ENCODE data around the gene C13orf46.
"Not testable (repeated sequence)": the region's sequence is repeated elsewhere in the genome, so short reads cannot be mapped to it uniquely, and the experiment has no call there.

The C13orf46 gene

DNA sequence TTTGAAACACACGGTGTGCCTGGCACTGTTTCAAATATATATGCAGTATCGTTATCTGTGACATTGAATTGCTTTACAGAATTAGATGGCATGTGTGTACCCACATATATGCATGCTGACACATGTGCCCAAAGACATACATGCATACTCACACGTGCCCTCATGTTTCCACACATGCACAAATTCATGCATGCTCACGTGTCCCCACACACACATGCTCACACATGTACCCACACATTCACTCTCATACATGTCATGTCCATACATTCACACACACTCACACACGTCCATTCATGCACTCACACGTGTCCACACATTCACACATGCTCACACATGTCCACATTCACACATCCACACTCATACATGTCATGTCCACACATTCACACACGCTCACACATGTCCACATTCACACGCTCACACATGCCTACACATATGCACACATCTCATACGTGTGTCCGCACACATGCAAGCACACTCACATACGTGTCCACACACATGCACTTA lies 17.9 kb upstream of the C13orf46 start:
- no peak for DNase-seq

DNA sequence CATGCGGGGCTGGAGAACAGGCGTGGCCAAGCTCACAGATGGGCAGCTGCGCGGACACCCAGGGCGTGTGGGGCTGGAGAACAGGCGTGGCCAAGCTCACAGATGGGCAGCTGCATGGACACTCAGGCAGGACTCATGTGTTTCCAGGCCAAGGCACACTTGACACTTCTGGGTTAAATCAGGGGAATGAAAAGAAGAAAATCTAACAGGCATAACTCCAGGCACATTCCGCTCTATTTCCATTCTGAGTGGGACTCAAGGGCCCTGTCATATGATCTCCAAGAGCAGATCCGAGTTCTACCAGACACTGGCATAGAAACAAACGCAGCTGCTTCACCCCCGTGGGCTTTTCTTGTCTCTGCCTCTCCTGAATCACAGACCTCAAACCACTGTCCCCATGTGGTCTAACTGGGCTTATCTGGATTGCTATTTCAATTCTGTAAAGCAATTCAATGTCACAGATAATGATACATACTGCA lies 17.4 kb upstream of the C13orf46 start:
- no peak for DNase-seq

DNA sequence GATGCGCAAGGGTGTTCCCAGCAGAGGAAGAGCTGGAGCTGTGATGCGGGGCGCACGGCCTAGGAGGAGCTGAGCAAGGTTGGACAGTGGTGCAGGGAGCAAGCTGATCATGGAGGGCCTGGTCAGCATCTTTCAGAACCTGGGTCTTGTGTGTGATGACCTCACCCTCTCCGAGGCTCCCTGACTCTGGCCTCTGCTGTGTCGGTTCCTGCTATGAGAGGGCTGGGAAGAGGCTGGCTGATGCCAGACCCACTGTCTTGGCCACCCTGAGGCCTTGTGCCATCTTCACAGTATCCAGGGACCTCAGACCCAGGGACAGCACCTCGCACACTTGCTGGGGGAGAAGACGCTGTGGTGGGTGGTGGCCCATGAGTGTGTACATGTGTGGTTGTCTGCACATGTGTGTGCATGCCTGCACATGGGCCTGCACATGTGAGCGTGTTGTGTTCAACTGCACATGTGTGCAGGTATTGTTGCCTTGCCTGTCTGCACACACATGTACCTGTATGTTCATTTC lies 16.5 kb upstream of the C13orf46 start:
- DNase-seq, result no peak

DNA sequence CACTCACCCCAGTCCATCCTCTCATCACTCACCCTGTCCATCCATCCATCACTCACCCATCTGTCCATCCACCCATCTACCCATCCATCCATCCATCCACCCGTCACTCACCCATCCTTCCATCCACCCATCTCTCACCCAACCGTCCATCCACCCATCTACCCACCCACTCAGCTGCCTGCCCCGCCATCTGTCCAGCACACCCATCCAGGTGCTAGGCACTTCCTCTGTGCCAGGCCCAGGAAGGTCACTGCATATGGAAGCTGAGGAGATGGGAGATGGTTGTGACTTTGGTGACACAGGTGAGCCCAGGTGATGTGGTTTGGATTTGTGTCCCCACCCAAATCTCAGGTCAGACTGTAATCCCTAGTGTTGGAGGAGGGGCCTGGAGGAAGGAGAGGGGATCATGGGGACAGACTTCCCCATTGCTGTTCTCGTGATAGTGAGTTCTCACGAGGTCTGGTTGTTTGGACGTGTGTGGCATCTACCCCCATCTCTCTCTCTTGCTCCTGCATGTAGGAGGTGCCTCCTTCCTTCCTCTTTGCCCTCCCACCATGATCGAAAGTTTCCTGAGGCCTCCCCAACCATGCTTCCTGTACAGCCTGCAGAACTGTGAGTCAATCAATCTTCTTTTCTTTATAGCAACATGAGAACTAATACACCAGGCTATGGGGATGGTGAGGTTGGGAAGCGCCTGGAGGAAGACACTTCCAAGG lies 15.9 kb upstream of the C13orf46 start:
- no peak for DNase-seq

DNA sequence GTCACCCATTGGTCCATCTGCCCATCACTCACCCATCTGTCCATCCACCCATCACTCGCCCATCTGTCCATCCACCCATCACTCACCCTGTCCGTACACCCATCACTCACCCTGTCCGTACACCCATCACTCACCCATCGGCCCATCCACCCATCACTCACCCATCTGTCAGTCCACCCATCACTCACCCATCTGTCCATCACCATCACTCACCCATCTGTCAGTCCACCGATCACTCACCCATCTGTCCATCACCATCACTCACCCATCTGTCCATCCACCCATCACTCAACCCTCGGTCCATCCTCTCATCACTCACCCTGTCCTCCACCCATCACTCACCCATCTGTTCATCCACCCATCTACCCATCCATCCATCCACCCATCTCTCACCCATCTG lies 15.0 kb upstream of the C13orf46 start:
- not testable (repeated sequence) for DNase-seq

DNA sequence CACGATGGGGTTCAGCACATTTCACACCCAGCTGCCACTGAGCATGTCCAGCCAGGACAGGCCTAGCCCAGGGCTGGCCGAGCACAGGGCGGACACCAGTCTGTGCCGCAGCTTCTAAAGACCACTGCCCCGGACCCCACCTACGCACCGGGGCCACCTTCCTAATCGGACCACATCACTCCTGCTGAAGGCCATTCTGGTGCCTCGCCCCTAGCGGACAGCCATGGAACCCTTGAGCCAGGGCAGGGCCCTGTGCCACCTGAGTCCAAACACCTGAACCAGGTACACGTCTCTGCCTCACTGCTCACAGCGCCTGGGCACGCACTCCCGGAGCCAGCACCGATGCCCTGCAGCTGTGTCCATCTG lies 8.4 kb upstream of the C13orf46 start:
- DNase-seq, result no peak

DNA sequence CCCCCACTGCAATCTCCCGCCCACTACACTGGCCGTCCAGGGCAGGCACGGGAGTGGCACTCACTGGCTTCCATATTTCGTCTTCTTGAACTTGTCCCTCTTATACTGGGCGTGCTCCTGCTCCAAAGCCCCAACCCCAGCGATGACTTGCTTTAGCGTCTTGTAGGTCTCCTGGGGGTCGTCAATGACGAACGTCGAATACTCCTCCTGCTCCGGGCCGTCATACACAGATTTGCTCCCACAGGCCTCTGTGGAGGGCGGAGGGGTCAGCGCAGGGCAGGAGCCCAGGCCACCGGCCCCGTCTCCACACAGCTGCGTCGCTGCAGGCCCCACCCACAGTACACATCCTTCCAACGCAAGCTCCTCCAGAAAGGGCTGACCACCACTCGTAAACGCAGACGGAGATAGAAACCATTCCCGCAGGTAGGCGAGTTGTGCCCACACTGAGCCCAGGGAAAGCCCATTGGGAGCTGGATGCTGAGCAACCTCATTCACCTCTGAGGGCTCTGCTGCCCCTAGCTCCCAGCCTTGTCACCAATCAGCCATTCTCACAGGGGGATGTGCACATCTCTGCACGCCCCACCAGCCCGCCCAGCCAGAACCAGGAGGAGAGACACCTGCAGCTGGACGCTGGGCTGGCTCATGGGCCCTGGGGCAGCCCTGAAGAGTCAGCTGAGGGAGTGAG lies 7.9 kb upstream of the C13orf46 start:
- DNase-seq, result no peak

DNA sequence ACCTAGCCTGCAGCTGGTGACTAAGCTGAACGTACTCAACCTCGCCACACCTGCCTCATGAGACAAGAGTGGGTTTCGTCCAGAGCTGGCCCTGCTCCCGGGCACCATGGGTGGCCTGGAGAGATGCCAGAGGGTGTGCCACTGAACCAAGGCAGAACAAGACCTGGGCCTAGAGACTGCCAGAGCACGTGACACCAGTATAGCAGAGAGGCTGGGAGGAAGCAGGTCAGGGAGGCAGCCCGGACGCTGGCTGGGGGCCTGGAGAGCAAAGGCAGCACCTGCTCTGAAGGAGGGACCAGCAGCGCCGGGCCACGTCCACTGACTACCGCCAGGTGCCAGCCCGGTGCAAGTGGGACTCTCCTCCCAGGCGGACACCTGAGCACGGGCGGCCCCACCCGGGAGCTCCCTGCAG lies 7.3 kb upstream of the C13orf46 start:
- DNase-seq, result no peak

DNA sequence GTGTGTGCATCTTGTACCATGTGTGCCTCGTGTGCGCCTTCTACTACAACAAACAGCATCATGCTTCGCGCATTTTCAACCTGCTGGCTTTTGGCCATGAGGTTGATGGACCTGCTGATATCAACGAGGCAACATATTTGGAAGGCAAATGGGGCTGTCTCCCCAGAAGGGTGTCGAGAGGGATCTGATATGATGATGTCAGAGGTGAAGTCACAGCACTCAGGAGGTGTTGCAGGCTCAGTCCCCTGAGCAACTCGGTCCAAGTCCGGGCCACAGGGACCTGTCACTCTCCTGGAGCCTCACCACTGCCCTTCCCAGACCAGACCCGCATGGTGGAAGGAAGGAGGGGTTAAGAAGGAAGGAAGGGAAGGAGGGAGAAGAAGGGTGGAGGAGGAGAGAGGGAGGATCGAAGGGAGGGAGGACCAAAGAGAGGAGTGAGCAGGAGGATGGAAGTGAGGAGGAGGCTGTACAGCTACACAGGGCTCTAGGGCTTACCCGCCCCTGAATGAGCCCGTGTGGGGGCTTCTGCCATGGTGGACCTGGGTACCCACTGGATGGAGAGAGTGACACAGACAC lies 6.7 kb upstream of the C13orf46 start:
- DNase-seq, result no peak

DNA sequence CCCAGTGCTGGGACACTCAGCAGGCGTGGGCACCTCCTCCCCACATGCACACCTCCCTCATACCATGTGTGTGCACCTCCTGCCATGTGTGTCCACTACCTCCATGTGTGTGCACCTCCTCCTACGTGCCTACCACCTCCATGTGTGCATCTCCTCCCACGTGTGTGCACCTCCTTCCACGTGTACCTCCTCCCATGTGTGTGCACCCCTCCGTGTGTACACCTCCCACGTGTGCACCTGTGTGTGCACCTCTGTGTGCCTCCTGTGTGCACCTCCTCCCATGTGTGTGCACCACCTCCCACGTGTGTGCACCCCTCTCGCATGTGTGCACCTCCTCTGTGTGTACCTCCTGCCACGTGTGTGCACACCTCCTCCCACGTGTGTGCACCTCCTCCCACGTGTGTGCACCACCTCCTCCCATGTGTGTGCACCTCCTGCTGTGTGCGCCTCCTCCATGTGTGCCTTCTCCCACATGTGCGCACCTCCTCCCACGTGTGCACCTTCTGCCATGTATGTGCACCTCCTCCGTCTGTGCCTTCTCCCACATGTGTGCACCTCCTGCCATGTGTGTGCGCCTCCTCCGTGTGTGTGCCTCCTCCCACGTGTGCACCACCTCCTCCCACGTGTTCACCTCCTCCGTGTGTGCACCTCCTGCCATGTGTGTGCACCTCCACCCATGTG lies 6.1 kb upstream of the C13orf46 start:
- no peak for DNase-seq

DNA sequence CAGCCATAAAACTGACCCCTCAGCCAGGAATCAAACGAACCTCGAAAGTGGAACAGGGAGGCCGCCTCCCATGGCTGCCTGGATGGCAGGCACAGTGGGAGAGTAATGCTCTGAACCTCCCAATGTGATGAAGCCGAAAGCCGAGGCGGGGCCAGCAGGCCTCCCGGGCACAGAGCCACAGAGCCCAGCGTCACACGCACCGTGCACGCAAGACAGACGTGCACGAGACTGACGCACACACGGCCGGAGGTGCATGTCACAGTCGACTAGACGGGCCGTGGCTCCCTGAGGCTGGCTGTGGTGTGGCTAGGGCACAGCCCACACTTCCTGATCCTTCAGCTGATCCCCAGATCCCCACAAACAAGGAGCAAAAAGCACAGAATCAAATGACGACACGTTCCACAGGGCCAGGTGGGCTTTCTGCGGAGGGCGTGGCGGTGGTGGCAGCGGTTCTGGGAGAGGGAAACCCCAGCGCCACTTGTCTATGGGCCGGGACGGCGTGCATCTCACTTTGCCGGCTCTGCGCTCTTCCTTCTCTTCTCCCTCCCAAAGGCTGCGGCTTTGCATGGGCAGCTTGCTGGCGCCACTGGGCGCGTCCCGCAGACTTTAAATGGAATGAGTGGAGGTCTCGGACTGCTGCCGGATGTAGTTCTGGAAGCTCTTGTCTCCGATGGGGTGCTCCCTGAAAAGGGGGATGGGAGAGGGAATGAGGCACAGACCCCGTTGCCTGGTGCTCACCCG lies 5.0 kb upstream of the C13orf46 start:
- DNase-seq, result no peak

DNA sequence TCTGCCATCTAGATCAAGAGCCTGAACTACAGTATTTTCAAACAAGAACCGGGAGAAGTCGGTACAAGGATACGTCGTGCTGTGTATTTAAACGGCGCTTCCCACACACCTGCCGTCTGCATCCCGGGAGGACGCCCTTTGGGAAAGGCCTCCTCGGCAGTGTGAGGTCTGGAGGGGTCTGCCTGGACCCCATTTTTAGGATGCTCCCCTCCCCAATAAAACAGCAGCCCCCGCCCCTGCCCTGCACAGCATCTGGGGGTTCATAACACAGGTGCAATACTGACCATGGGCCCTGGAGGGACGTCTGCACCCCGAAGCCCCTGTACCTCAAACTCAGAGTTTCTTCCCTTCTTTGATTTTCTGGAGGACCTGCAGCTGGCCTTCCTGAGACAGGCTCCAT lies 4.1 kb upstream of the C13orf46 start:
- DNase-seq, result no peak

DNA sequence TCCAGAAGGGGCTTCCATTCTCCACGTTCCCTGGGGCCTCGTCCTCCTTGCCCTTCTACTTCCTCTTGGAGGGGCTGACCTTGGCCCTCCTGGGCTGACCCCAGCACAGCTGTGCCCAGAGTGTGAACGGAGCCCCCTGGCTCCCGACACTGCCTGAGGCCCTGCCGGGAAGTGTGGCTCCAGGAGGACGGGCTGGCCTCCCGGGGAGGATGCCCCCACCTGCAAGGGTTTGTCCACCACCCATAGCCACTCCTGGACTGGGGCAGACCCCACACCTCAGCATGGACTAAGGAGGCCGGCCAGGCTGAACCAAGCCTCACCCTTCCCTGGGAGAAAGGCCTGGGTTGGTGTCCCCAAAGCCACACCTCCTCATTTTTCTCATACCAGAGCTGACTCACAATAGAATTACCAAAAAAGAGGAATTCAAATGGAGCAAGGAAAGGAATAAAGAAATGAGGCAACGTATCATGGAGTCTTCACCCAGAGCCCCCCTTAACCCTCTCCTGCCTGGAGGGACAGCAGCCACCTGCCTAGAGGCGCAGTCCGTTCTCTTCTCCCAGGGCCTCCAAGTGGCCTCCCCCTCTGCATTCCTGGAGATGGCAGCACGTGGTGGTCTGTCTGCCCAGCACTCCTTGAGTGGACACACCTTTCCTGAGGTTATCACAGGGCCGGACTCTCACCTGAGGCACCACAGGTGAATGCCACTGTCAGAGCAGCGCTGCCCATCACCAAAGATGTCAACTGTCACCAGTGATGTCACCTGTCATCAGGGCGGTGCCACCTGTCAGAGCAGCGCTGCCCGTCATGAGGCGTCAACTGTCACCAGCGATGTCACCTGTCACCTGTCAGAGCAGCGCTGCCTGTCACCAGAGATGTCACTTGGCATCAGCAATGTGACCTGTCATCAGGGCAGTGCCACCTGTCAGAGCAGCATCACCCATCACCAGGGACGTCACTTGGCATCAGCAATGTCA lies 3.1 kb upstream of the C13orf46 start:
- DNase-seq, result no peak

DNA sequence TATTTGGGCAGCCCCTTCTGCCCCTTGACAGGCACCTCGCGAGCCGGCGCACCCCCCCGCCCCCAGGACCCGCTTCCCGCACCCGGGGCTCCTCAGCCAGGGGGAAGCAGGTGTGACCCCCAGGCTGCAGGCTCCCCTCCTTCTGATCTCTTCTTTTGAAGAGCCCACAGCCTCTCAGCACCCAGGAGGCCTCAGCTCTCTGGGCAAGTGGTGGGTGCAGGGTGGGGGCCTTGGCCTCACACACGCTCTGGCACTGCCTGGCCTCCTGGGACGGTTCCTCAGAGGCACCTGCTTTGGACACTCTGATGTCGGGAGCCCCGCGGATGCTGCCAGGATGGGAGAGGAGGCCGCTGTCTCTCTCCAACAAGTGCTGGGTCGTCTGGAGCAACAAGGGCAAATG lies 1.5 kb upstream of the C13orf46 start:
- DNase-seq, result no peak

DNA sequence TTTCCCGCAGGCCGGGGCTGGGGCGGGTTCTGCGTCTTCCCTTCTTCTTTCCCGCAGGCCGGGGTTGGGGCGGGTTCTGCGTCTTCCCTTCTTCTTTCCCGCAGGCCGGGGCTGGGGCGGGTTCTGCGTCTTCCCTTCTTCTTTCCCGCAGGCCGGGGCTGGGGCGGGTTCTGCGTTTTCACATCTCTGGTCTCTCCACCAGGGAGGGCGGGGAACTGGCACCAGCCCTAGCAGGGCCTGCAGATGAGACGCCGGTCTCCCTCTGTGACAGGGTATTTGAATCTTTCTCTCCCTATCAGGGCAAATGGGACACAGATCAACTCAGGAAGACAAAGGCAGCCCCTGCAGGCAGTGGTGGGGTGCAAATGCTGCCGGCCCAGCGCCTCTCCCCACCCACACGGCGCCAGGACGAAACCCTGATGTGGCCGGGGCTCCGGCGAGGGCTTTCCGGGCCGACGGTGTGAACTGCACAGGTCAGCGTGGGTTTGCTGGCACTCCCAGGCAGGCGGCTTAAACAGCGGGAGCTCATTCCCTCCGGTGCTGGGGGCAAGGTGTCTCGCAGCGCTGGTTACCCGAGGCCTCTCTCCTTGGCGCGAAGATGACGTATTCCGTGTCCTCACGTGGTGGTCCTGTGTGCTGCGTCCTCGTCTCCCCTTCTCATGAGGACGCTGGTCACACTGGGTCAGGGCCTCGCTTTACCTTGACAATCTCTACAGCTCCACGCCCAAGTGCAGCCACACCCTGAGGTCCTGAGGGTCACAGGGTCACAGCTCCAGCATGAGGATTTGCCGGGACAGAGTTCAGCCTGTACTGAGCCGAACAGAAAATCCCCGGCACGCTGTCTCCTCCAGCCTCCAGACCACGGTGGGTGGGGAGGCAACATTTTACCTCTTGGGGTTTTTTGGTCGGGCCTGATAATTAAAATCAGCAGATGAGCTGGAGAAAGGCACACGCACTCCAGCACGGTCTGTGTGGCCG lies 717 bp upstream of the C13orf46 start:
- DNase-seq, result no peak

DNA sequence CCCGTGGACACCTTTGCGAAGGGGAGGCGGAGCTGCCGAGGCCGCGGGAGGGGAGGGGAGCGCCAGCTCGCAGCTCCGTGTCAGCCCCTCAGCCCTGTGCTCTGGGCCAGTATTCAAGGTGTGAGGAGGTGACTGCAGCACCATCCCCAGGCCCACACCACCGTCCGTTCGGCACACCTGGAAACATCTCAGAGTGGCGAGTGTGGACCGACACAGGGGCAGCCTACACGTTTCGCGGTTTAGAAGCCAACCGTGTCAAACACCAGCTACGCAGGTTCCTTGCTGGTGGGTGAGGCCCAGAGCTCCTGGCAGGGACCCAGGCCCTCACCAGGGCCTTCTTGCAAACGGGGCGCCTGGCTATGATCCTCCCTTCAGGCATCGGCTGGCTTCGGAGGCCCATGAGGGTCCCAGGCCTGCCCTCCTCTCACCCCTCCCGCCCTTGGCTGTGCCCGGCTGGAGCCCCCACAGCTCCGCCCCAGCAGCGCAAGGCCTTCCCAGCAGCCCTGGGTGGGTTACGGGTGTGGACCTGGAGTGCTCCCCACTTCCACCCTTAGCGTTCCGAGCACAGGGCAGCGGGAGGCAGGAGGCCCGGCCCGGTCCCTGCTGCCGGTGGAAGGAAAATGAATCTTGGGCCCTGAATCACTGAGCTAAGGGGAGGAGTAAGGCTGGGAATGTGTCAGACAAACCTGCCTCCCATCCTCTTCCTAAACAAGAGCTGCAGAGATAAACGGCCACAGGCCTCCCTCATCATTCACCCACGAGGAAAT lies 1.2 kb downstream of the C13orf46 start:
- no peak for DNase-seq

DNA sequence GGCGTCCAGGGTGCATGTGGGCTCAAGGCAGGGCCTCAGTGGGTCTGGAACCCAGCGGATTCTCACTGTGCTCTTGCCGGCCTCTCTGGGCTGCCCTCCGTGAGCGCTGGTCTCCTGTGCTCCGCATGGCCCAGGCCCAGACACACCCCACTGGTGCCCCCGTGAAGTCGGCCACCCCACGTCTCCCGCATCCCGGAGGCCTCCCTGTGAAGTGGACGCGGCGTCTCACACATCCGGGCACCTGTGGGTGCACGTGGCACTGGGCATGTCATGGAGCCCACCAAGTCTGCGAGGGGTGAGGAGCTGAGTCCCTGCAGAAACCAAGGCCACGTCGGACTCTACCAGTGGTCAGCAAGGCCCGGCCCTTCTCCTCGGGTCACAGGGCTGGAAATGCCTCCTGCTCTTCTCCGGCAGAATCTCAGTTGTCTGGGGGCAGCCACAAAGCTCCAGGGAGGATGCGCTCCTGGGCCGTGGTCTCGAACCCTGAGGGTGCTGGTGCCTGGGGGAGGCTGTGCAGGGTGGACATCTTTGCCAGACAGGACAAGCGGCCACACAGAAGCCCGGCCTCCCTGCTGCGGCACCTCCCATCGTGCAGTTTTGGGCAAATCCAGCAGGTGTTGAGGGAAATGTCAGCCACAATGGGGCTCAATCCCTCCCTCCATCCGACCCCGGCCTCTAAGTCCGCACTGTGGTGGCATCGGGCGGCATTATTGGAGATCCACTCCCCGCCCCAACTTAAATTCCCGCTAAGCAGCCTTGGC lies 2.2 kb downstream of the C13orf46 start:
- DNase-seq, result no peak

DNA sequence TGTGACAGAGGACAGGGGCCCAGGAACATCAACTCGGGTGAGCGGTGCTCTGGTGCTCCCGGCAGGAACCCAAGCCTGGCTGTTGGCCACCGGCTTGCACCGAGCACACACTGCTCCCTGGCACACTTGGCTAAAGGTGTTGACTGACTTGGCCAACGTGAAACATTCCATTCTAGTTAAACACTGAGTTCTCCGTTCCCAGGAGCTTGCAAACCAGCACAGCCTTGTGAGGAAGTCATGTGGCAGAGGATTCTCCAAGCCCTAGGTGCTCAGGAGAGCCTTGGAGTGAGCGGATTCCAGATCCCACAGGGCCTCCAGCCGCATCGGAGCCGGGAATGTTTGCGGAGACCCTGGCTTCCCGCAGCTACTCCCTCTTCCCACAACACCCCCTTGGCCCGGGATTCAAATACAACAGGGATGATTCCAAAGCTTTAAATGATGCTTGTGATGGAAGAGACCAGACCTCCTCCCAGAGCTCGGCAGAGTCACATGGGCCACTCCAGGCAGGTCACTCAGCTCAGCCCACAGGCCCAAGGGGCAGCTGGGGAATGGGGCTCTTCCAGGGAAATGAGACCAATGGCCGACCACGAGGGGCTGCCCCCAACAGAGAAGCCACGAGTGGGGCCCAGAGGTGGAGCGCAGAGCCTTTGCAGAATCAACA lies 2.9 kb downstream of the C13orf46 start:
- no peak for DNase-seq
